K562 treated with DMSO at 1 percent for 4 hours (cell line): Measurements from ENCODE around the gene CTNNA1. TPM values are rescaled to one million over a fixed set of nuclear protein-coding genes. Genes with fewer than 3 reads are reported as not detected.

Source experiments
- total RNA-seq: library from RNA; unstranded; fragments of 300-600 nt; gene quantifications from 2 replicates; pipeline ENCODE4 v1.2.3, GENCODE V29; 2022; ENCODE audit not compliant: insufficient read depth

CTNNA1 gene, protein sequence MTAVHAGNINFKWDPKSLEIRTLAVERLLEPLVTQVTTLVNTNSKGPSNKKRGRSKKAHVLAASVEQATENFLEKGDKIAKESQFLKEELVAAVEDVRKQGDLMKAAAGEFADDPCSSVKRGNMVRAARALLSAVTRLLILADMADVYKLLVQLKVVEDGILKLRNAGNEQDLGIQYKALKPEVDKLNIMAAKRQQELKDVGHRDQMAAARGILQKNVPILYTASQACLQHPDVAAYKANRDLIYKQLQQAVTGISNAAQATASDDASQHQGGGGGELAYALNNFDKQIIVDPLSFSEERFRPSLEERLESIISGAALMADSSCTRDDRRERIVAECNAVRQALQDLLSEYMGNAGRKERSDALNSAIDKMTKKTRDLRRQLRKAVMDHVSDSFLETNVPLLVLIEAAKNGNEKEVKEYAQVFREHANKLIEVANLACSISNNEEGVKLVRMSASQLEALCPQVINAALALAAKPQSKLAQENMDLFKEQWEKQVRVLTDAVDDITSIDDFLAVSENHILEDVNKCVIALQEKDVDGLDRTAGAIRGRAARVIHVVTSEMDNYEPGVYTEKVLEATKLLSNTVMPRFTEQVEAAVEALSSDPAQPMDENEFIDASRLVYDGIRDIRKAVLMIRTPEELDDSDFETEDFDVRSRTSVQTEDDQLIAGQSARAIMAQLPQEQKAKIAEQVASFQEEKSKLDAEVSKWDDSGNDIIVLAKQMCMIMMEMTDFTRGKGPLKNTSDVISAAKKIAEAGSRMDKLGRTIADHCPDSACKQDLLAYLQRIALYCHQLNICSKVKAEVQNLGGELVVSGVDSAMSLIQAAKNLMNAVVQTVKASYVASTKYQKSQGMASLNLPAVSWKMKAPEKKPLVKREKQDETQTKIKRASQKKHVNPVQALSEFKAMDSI
- 126 and 131 TPM in 2 replicates for total RNA-seq

DNA sequence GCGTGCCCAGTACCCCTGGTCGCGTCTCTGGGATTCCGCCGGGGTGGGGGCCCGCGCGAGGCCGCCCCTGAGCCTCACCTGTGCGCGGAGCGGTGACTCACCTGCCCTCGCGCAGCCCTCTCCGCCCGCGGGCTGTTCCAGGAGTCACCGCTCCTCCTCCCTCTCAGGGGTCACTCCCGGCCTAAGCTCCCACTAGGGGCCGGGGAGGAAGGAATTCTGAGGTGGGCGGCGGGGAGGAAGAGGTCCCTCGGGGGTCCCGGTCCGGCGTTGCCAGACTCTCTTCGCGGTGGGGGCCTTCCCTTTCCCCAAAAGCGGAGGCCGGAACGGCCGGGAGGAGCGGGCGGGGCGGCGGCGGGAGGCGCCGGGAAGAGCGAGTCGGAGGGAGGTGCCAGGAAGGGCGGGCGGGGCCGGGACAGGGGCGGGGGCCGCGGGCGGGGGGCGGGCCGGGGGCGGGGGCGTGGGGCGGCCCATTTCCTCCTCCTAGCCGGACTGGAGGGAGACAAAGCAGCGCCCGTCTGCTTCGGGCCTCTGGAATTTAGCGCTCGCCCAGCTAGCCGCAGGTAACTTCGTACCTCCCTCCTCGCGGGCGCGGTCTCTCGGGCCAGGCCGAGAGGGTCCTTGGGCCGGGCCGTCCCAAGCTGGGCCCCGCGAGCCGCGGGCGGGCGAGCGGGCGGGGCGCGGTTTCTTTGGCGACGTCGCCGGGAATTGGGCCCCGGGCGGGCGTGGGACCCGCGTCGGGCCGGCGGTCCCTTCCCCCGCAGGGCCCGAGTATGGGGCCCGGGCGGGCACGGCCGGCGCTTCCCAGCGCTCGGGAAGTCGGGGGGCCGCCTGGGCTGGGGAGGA is at the start of gene CTNNA1:
Gene CTNNA1, plus strand, starts transcription at position 475 of the 843 bp plus-strand sequence. CDS start 28,500 bp downstream, outside the sequence.

DNA sequence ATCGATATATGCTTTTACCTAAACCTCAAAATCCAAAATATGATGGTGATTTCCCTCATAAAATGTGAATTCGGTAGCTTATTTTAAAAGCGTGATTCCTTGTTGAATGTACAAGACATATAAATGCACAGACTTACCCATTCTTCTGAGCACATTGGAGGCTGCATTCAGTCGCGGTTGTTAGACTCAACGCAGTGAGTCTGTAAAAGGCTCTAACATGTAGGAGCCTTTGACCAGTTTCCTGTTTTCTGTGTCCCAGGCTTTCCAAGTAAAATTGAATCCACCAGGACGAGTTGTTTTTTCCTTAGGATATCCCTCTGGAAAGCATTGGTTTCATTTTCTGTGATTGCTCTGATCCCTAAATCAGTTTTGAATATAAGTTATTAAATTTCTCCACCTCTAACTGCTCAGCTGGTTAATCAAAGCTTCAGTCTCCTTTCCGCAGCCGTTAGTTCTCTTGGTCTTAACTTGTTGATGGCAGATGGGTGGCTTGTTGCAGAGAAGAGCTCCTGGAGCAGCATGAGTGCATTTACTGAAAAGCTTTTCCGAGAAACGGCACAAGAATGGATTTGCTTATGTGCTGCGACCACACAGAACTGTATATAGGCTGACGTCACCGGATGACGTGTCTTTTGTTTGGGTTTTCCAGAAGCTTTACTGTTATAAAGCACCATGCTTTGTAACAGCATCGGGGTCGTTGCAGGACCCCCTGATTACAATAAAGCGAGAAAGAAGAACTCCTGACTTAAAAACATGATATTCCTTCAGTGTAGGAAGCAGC is 121.7 kb downstream of the CTNNA1 start, which contains the start of gene LRRTM2:
Gene LRRTM2, minus strand, starts transcription at position 565 of the 781 bp plus-strand sequence. Its CDS starts 424 bp downstream, at position 141.

Other genes with a start within 250 kb of the CTNNA1 start
- gene ETF1, start 210.2 kb upstream of the CTNNA1 start, total RNA-seq: 65.8 and 74.6 TPM in 2 replicates
- gene HSPA9, start 178.0 kb upstream of the CTNNA1 start, total RNA-seq: 326 and 330 TPM in 2 replicates
- gene LRRTM2, start 121.9 kb downstream of the CTNNA1 start, total RNA-seq: not detected in 2 replicates